Liver (tissue), 9 donors: ENCODE data around the gene RASSF3. TPM values are rescaled to one million over a fixed set of nuclear protein-coding genes. Genes with fewer than 3 reads are reported as not detected.
A peak's percentile ranks its signal among the peaks of the same experiment; 100 is the strongest.

ENCODE experiments used
- DNase-seq: peaks from one replicate; pipeline ENCODE4 v3.0.0-alpha.2; 2017; ENCODE audit warnings: low spot score
- H3K27ac ChIP-seq, 2 donors: one replicate each; pipeline ENCODE4 v1.7.0; 2013; ENCODE audit warnings: inconsistent platforms in 2 of 2, low read length in 2 of 2, control low read depth in 1 of 2, low read depth in 1 of 2, mild to moderate bottlenecking in 1 of 2
- H3K27me3 ChIP-seq, 4 donors: one replicate each; pipeline versions ENCODE4 v1.6.1 to v1.7.0; 2013; ENCODE audit warnings: low read length in 3 of 4, inconsistent platforms in 1 of 4, mild to moderate bottlenecking in 1 of 4, moderate library complexity in 1 of 4; ENCODE audit not compliant: control insufficient read depth in 4 of 4, insufficient read depth in 4 of 4
- H3K36me3 ChIP-seq, 4 donors: one replicate each; pipeline versions ENCODE4 v1.6.1 to v1.7.0; 2013; ENCODE audit warnings: low read length in 3 of 4, mild to moderate bottlenecking in 3 of 4, low read depth in 1 of 4, moderate library complexity in 1 of 4; ENCODE audit not compliant: control insufficient read depth in 4 of 4, insufficient read depth in 3 of 4
- H3K4me1 ChIP-seq, 4 donors: one replicate each; pipeline versions ENCODE4 v1.6.1 to v1.7.0; 2013; ENCODE audit warnings: low read length in 3 of 4, mild to moderate bottlenecking in 3 of 4, moderate library complexity in 1 of 4; ENCODE audit not compliant: control insufficient read depth in 4 of 4, insufficient read depth in 4 of 4
- H3K4me3 ChIP-seq, 3 donors: one replicate each; pipeline versions ENCODE4 v1.6.1 to v1.7.0; 2013; ENCODE audit warnings: low read length in 3 of 3, control low read depth in 1 of 3, low read depth in 1 of 3, mild to moderate bottlenecking in 1 of 3
- H3K9ac ChIP-seq, 2 donors: one replicate each; pipeline ENCODE4 v1.7.0; 2013; ENCODE audit warnings: low read length in 2 of 2, mild to moderate bottlenecking in 2 of 2, moderate library complexity in 2 of 2, control low read depth in 1 of 2, low read depth in 1 of 2
- H3K9me3 ChIP-seq, 4 donors: one replicate each; pipeline versions ENCODE4 v1.6.1 to v1.7.0; 2013; ENCODE audit warnings: low read length in 3 of 4; ENCODE audit not compliant: control insufficient read depth in 4 of 4
- ATF3 ChIP-seq: IDR thresholded peaks from 2 replicates; pipeline ENCODE4 v1.6.1; 2016; ENCODE audit warnings: antibody characterized with exemption
- CTCF ChIP-seq: fragments of 150-350 bp; IDR thresholded peaks from 2 replicates; pipeline ENCODE4 v1.5.1; 2017; ENCODE audit warnings: improper control_type of control experiment, low read depth, low read length; ENCODE audit not compliant: missing input control
- EGR1 ChIP-seq, 2 donors: IDR thresholded peaks; 2 replicates each; pipeline ENCODE4 v1.6.1; 2016 to 2018; ENCODE audit warnings: antibody characterized with exemption in 2 of 2, low read depth in 2 of 2
- FOXA1 ChIP-seq: IDR thresholded peaks from 2 replicates; pipeline ENCODE4 v1.6.1; 2016; ENCODE audit warnings: antibody characterized with exemption
- FOXA2 ChIP-seq: IDR thresholded peaks from 2 replicates; pipeline ENCODE4 v1.6.1; 2016; ENCODE audit warnings: antibody characterized with exemption
- GABPA ChIP-seq, 2 donors: IDR thresholded peaks in 1 of 2; conservative IDR thresholded peaks in 1 of 2; 2 replicates each; pipeline ENCODE4 v1.6.1; 2016; ENCODE audit warnings: antibody characterized with exemption in 2 of 2, mild to moderate bottlenecking in 1 of 2, moderate library complexity in 1 of 2
- HNF4A ChIP-seq, 2 donors: conservative IDR thresholded peaks; 2 replicates each; pipeline ENCODE4 v1.6.1; 2016; ENCODE audit warnings: antibody characterized with exemption in 2 of 2, mild to moderate bottlenecking in 2 of 2
- HNF4G ChIP-seq: IDR thresholded peaks from 2 replicates; pipeline ENCODE4 v1.6.1; 2016; ENCODE audit warnings: antibody characterized with exemption
- JUND ChIP-seq, 2 donors: IDR thresholded peaks; 2 replicates each; pipeline ENCODE4 v1.6.1; 2016; ENCODE audit warnings: antibody characterized with exemption in 2 of 2
- MAX ChIP-seq: IDR thresholded peaks from 2 replicates; pipeline ENCODE4 v1.6.1; 2016; ENCODE audit warnings: antibody characterized with exemption
- NR2F2 ChIP-seq: IDR thresholded peaks from 2 replicates; pipeline ENCODE4 v1.6.1; 2016; ENCODE audit warnings: antibody characterized with exemption
- RAD21 ChIP-seq, 2 donors: IDR thresholded peaks; 2 replicates each; pipeline ENCODE4 v1.6.1; 2016; ENCODE audit warnings: antibody characterized with exemption in 2 of 2, mild to moderate bottlenecking in 2 of 2
- RXRA ChIP-seq, 2 donors: IDR thresholded peaks; 2 replicates each; pipeline ENCODE4 v1.6.1; 2017 to 2018; ENCODE audit warnings: antibody characterized with exemption in 2 of 2, mild to moderate bottlenecking in 1 of 2
- SP1 ChIP-seq: IDR thresholded peaks from 2 replicates; pipeline ENCODE4 v1.6.1; 2018; ENCODE audit warnings: antibody characterized with exemption, mild to moderate bottlenecking
- TAF1 ChIP-seq: conservative IDR thresholded peaks from 2 replicates; pipeline ENCODE4 v1.6.1; 2016; ENCODE audit warnings: antibody characterized with exemption, mild to moderate bottlenecking
- ZBTB33 ChIP-seq: IDR thresholded peaks from 2 replicates; pipeline ENCODE4 v1.6.1; 2016; ENCODE audit warnings: antibody characterized with exemption
- WGBS: extraction: QIAGEN DNeasy Blood & Tissue Kit; methylation state at CpG from one replicate; pipeline ENCODE4 v1.1.7; 2013; 5-methylcytosine and 5-hydroxymethylcytosine counted together
- polyA plus RNA-seq, 2 donors: library from polyadenylated mRNA; stranded (reverse) in 1 of 2; unstranded in 1 of 2; fragments of 200-250 nt in 1 of 2; fragments of >200 nt in 1 of 2; fragmentation: Nextera tagmentation in 1 of 2; extraction: Ambion mirVana in 1 of 2; gene quantifications; one replicate each; pipeline versions ENCODE4 v1.2.1 to v1.2.3, GENCODE V29; 2013 to 2015
- total RNA-seq, 2 donors: library from RNA; depleted of rRNA; stranded (reverse); fragments of >200 nt; gene quantifications; one replicate each; pipeline ENCODE4 v1.2.3, GENCODE V29; 2014
- donor health status: healthy.
- donor health status: healthy.
- donor health status: healthy.
- donor health status: healthy.
- donor health status: healthy.

The RASSF3 gene
- total and polyA plus RNA-seq, 4 donors, result 2.2 to 9.1 (median 5.6) TPM

GRCh38 chr12:64695550-64695949, 85.3 kb downstream of the RASSF3 start:
- no peak for DNase-seq
- no peaks in the 10 kb centered on the region for H3K27me3 ChIP-seq
- H3K9ac ChIP-seq, result no peak overlapping the region
- H3K36me3 ChIP-seq, result peaks cover 3 to 4% (median 4%) of the 10 kb centered on the region in 4 donors
- WGBS, result 85% methylated on average over 5 of the region's 5 CpGs
- no peak for TF ChIP-seq CTCF
- TF ChIP-seq FOXA2, result no peak
- no peak for TF ChIP-seq HNF4G
- no peak for TF ChIP-seq GABPA (IDR thresholded peaks at IDR 0.05 in 1 of 2, conservative IDR thresholded peaks at IDR 0.05 in 1 of 2)
- TF ChIP-seq MAX, result no peak
- H3K9me3 ChIP-seq, result no peaks in the 10 kb centered on the region
- H3K27ac ChIP-seq, result no peak overlapping the region
- peaks cover 0 to 3% (median 0%) of the 10 kb centered on the region in 4 donors for H3K4me1 ChIP-seq
- H3K4me3 ChIP-seq, result no peak overlapping the region

GRCh38 chr12:64696080-64696741, 85.9 kb downstream of the RASSF3 start:
- H3K9me3 ChIP-seq, result no peaks in the 10 kb centered on the region
- H3K4me3 ChIP-seq, result no peak overlapping the region
- no peak overlapping the region for H3K9ac ChIP-seq
- peaks cover 0 to 4% (median 0%) of the 10 kb centered on the region in 4 donors for H3K4me1 ChIP-seq
- no peaks in the 10 kb centered on the region for H3K27me3 ChIP-seq
- peaks cover 3 to 4% (median 3%) of the 10 kb centered on the region in 4 donors for H3K36me3 ChIP-seq
- DNase-seq, result no peak
- WGBS, result 54% methylated on average over 1 of the region's 1 CpG
- H3K27ac ChIP-seq, result no peak overlapping the region
- TF ChIP-seq GABPA (IDR thresholded peaks at IDR 0.05 in 1 of 2, conservative IDR thresholded peaks at IDR 0.05 in 1 of 2) (no peak), CTCF (peak; percentile 41), RAD21 (IDR thresholded peaks at IDR 0.05) (peak; percentile 73 to 75), HNF4A (conservative IDR thresholded peaks at IDR 0.05) (no peak)

GRCh38 chr12:64699504-64700115, 89.3 kb downstream of the RASSF3 start:
- DNase-seq, result no peak
- H3K9me3 ChIP-seq, result no peaks in the 10 kb centered on the region
- TF ChIP-seq RAD21 (IDR thresholded peaks at IDR 0.05) (no peak), EGR1 (IDR thresholded peaks at IDR 0.05; ENCODE audit: low read depth in 2 of 2) (no peak), HNF4A (conservative IDR thresholded peaks at IDR 0.05) (no peak), JUND (IDR thresholded peaks at IDR 0.05) (no peak), NR2F2 (no peak), MAX (no peak), HNF4G (no peak), CTCF (no peak), TAF1 (no peak), SP1 (no peak), FOXA1 (no peak), RXRA (IDR thresholded peaks at IDR 0.05) (no peak), ATF3 (no peak), ZBTB33 (no peak), GABPA (IDR thresholded peaks at IDR 0.05 in 1 of 2, conservative IDR thresholded peaks at IDR 0.05 in 1 of 2) (no peak)
- peaks cover 0 to 4% (median 0%) of the 10 kb centered on the region in 4 donors for H3K4me1 ChIP-seq
- H3K27ac ChIP-seq, result peak overlapping the region in 1 of 2 donors; percentile 11
- H3K9ac ChIP-seq, result no peak overlapping the region
- H3K36me3 ChIP-seq, result peaks cover 1 to 4% (median 3%) of the 10 kb centered on the region in 4 donors
- H3K4me3 ChIP-seq, result no peak overlapping the region
- no peaks in the 10 kb centered on the region for H3K27me3 ChIP-seq
- 86% methylated on average over 12 of the region's 12 CpGs for WGBS
